Naive thymus-derived CD4-positive, alpha-beta T cell (primary cell): Measurements from ENCODE around the gene OTOF. TPM values are rescaled to one million over a fixed set of nuclear protein-coding genes. Genes with fewer than 3 reads are reported as not detected.

Experiments used
- ATAC-seq: fragments of 150-1000 bp; cut with Tn5 transposase; 2 replicates; pipeline ENCODE4 v1.10.0; 2021; ENCODE audit warnings: mild to moderate bottlenecking, moderate library complexity
- CTCF ChIA-PET: fragments of 350-600 bp; sonication (Branson Sonifier 250); formaldehyde crosslinking; loops from one replicate; lab custom pipeline; 2021; ENCODE audit warnings: antibody characterized with exemption; lab: Charles Lee
- POLR2A ChIA-PET: fragments of 350-600 bp; sonication (Branson Sonifier 250); formaldehyde crosslinking; loops from one replicate; lab custom pipeline; 2021; ENCODE audit warnings: antibody characterized with exemption, inconsistent platforms; lab: Charles Lee
- DNase-seq, 9 donors: peaks; one replicate each; pipeline versions ENCODE4 v3.0.0 to v3.0.0-alpha.2; 2020 to 2022; ENCODE audit warnings: mixed read lengths in 1 of 9
- H3K27ac ChIP-seq: one replicate; pipeline ENCODE4 v1.7.0; 2013; ENCODE audit warnings: mild to moderate bottlenecking, low read depth, low read length, moderate library complexity
- H3K27me3 ChIP-seq, 2 donors: one replicate each; pipeline ENCODE4 v1.7.0; 2013; ENCODE audit warnings: low read length in 2 of 2, mild to moderate bottlenecking in 2 of 2, moderate library complexity in 2 of 2; ENCODE audit not compliant: control insufficient read depth in 2 of 2, insufficient read depth in 2 of 2
- H3K36me3 ChIP-seq, 3 experiments: 1 replicate in 2 of 3; 2 replicates in 1 of 3; pipeline ENCODE4 v1.7.0; 2013; ENCODE audit warnings: low read length in 3 of 3, mild to moderate bottlenecking in 3 of 3, moderate library complexity in 1 of 3; ENCODE audit not compliant: insufficient read depth in 3 of 3, control insufficient read depth in 2 of 3
- H3K4me1 ChIP-seq, 2 donors: one replicate each; pipeline ENCODE4 v1.7.0; 2013; ENCODE audit warnings: low read length in 2 of 2, mild to moderate bottlenecking in 2 of 2, moderate library complexity in 1 of 2; ENCODE audit not compliant: control insufficient read depth in 2 of 2, insufficient read depth in 2 of 2
- H3K4me3 ChIP-seq: 2 replicates; pipeline ENCODE4 v1.7.0; 2013; ENCODE audit warnings: mild to moderate bottlenecking, low read length
- H3K9me3 ChIP-seq, 3 experiments: 1 replicate in 2 of 3; 2 replicates in 1 of 3; pipeline ENCODE4 v1.7.0; 2013; ENCODE audit warnings: low read length in 3 of 3; ENCODE audit not compliant: control insufficient read depth in 2 of 3
- H3K27ac Mint-ChIP-seq, 9 donors: one replicate each; pipeline ENCODE4 v1.8.0; 2020 to 2022; ENCODE audit warnings: mixed read lengths in 9 of 9, mild to moderate bottlenecking in 8 of 9, moderate library complexity in 5 of 9, inconsistent platforms in 2 of 9
- H3K27me3 Mint-ChIP-seq, 5 donors: one replicate each; pipeline ENCODE4 v1.8.0; 2021 to 2022; ENCODE audit warnings: mixed read lengths in 5 of 5, mild to moderate bottlenecking in 1 of 5
- H3K36me3 Mint-ChIP-seq, 5 donors: one replicate each; pipeline ENCODE4 v1.8.0; 2020 to 2022; ENCODE audit warnings: mixed read lengths in 5 of 5, mild to moderate bottlenecking in 3 of 5, inconsistent platforms in 1 of 5
- H3K4me1 Mint-ChIP-seq, 7 donors: one replicate each; pipeline ENCODE4 v1.8.0; 2020 to 2022; ENCODE audit warnings: mixed read lengths in 7 of 7, mild to moderate bottlenecking in 3 of 7, inconsistent platforms in 1 of 7
- H3K4me3 Mint-ChIP-seq, 10 donors: one replicate each; pipeline ENCODE4 v1.8.0; 2020 to 2022; ENCODE audit warnings: mild to moderate bottlenecking in 10 of 10, mixed read lengths in 10 of 10, moderate library complexity in 6 of 10, inconsistent platforms in 2 of 10
- H3K9me3 Mint-ChIP-seq, 11 donors: one replicate each; pipeline ENCODE4 v1.8.0; 2020 to 2022; ENCODE audit warnings: mixed read lengths in 11 of 11, mild to moderate bottlenecking in 4 of 11, inconsistent platforms in 1 of 11, moderate library complexity in 1 of 11
- intact Hi-C, 2 donors: fragments of 100-400 bp; cut with micrococcal nuclease; formaldehyde crosslinking; loops; one replicate each; pipeline ENCODE4 v1.15.1; 2023
- polyA plus RNA-seq, 2 donors: library from polyadenylated mRNA; unstranded; fragments of 300-500 nt; fragmentation: Illumina TruSeq; gene quantifications; one replicate each; pipeline ENCODE4 v1.2.3, GENCODE V29; 2021
- total RNA-seq, 6 experiments: library from RNA in 5 of 6; stranded (reverse) in 5 of 6; gene quantifications; 1 replicate in 5 of 6; 2 replicates in 1 of 6; pipeline ENCODE4 v1.2.3 and lab custom pipeline; 2021 to 2026

Gene OTOF
- total and polyA plus RNA-seq, 7 experiments from 2014 or later, result 0.16 to 14.8 (median 0.49) TPM; not detected in 2

- Mint-ChIP-seq H3K9me3 (no peaks in the 10 kb centered on the region), H3K27me3 (no peaks in the 10 kb centered on the region), H3K4me1 (peaks cover 0 to 2% (median 0%) of the 10 kb centered on the region in 7 donors), H3K27ac (no peak overlapping the region), H3K36me3 (peaks cover 0 to 2% (median 0%) of the 10 kb centered on the region in 5 donors), H3K4me3 (no peak overlapping the region)
- Histone ChIP-seq H3K4me1 (no peaks in the 10 kb centered on the region), H3K36me3 (no peaks in the 10 kb centered on the region), H3K27me3 (no peaks in the 10 kb centered on the region), H3K27ac (no peak overlapping the region), H3K9me3 (no peaks in the 10 kb centered on the region), H3K4me3 (no peak overlapping the region)
- intact Hi-C loops, result no loop called here
- no peak for DNase-seq
- no peak for ATAC-seq
- CTCF ChIA-PET, result no interaction called here
- POLR2A ChIA-PET, result no interaction called here
Measured at GRCh38 chr2:26459991-26460612, 17.8 kb downstream of the OTOF start.

DNA sequence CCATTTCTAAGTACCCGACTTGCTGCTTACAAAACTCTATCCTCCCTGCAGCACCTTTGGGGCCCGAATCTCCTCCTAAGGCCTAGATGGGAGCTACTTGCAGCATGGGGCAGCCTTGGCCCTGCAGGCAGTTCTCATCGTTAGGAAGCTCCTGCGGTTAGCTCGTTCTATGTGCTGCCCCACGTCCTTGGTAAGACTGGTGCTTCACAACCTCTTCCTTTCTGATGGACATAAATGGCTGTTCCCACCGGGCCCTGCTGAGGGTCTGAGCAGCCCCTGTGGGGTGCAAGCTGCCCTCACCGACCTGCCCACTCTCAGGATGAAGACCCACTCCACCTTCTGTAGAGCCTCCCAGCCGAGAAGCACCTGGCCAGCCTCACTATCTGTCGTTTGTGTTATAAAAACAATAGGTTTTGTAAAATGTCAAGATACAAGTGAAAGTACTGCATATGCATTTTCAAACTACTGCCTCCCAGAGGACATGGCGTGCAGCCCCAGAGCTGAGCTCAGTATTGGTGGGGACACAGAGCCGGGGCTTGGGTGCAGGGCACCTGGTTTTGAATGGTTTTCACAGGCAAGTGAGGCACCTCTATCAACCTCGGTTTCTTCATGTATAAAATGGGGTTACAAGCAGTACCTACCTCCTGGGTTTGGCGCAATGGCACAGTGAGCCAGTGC lies 19.4 kb downstream of the OTOF start:
- no peaks in the 10 kb centered on the region for H3K36me3 Mint-ChIP-seq
- H3K4me1 ChIP-seq, result no peaks in the 10 kb centered on the region
- CTCF ChIA-PET, result no interaction called here
- H3K9me3 ChIP-seq, result no peaks in the 10 kb centered on the region
- intact Hi-C loops, result no loop called here
- H3K4me3 ChIP-seq, result no peak overlapping the region
- POLR2A ChIA-PET, result no interaction called here
- no peaks in the 10 kb centered on the region for H3K9me3 Mint-ChIP-seq
- no peaks in the 10 kb centered on the region for H3K27me3 Mint-ChIP-seq
- no peak overlapping the region for H3K27ac ChIP-seq
- DNase-seq (no peak), ATAC-seq (no peak)
- no peak overlapping the region for H3K4me3 Mint-ChIP-seq
- no peaks in the 10 kb centered on the region for H3K27me3 ChIP-seq
- no peaks in the 10 kb centered on the region for H3K36me3 ChIP-seq
- H3K4me1 Mint-ChIP-seq, result peaks cover 0 to 2% (median 0%) of the 10 kb centered on the region in 7 donors
- H3K27ac Mint-ChIP-seq, result no peak overlapping the region

DNA sequence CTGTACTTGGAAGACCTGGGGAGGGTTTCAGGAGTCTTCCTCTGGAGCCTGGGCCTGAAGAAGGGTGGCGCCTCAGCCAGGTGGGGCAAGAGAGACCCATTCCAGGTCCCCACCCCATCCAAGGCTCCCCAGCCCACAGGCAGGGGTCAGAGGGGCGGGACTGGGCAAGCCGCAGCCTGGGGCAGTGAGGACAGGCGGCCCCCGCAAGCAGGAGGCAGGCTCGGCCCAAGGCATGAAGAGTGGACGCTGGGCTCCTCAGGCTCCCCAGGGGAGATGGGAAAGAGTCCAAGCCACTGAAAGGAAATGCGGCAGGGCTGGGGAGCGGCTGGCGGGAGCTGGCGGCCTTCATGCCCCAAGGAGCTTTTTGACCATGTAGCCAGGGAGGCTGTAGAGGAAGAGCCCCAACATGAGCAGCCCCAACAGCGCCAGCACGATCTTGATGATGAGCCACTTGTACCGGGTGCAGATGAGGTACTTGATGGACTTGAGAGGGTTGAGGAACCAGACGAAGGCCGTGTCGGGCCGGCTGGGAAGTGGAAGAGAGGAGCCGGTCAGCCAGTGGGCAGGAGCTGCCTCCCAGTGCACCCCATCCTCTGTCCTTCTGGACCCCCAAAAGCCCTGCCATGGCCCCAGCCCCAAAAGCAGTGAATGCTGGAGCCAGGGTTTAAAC lies 20.1 kb downstream of the OTOF start:
- H3K4me3 ChIP-seq, result no peak overlapping the region
- H3K27ac Mint-ChIP-seq, result no peak overlapping the region
- ATAC-seq (no peak), DNase-seq (peak in 1 of 9 donors; percentile 16)
- H3K36me3 ChIP-seq, result no peaks in the 10 kb centered on the region
- intact Hi-C loops, result no loop called here
- H3K4me1 Mint-ChIP-seq, result peaks cover 0 to 2% (median 0%) of the 10 kb centered on the region in 7 donors
- H3K27me3 ChIP-seq, result no peaks in the 10 kb centered on the region
- H3K4me3 Mint-ChIP-seq, result no peak overlapping the region
- POLR2A ChIA-PET, result no interaction called here
- CTCF ChIA-PET, result no interaction called here
- H3K36me3 Mint-ChIP-seq, result no peaks in the 10 kb centered on the region
- no peaks in the 10 kb centered on the region for H3K9me3 Mint-ChIP-seq
- no peaks in the 10 kb centered on the region for H3K4me1 ChIP-seq
- H3K9me3 ChIP-seq, result no peaks in the 10 kb centered on the region
- H3K27me3 Mint-ChIP-seq, result no peaks in the 10 kb centered on the region
- no peak overlapping the region for H3K27ac ChIP-seq

DNA sequence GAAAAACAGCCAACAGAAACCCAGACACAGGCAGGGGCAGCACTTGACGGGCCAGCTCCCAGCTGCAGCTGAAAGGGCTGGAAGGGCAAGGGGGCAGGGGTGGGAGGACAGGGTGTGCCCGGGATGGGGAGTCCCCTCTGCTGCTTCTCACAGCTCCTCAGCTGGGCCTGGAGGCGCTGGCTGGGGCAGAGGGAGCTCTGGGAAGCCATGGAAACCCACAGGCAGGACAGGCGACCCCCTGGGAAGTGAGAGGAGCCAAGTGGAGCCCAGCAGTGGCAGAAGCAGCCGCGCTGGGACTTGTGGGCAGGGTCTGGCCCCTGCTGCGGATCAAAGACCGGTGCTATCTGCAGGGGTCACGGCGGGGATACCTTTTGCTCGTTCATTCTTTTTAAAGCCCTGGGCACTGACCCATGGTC lies 20.7 kb downstream of the OTOF start:
- ChIA-PET POLR2A (no interaction called here), CTCF (no interaction called here)
- DNase-seq (no peak), ATAC-seq (no peak)
- Histone ChIP-seq H3K9me3 (no peaks in the 10 kb centered on the region), H3K27me3 (no peaks in the 10 kb centered on the region), H3K36me3 (no peaks in the 10 kb centered on the region), H3K27ac (no peak overlapping the region), H3K4me1 (no peaks in the 10 kb centered on the region), H3K4me3 (no peak overlapping the region)
- Mint-ChIP-seq H3K9me3 (no peaks in the 10 kb centered on the region), H3K4me1 (peaks cover 0 to 2% (median 0%) of the 10 kb centered on the region in 7 donors), H3K27me3 (peaks cover 0 to 4% (median 0%) of the 10 kb centered on the region in 5 donors), H3K4me3 (no peak overlapping the region), H3K36me3 (no peaks in the 10 kb centered on the region), H3K27ac (no peak overlapping the region)
- intact Hi-C loops, result no loop called here

DNA sequence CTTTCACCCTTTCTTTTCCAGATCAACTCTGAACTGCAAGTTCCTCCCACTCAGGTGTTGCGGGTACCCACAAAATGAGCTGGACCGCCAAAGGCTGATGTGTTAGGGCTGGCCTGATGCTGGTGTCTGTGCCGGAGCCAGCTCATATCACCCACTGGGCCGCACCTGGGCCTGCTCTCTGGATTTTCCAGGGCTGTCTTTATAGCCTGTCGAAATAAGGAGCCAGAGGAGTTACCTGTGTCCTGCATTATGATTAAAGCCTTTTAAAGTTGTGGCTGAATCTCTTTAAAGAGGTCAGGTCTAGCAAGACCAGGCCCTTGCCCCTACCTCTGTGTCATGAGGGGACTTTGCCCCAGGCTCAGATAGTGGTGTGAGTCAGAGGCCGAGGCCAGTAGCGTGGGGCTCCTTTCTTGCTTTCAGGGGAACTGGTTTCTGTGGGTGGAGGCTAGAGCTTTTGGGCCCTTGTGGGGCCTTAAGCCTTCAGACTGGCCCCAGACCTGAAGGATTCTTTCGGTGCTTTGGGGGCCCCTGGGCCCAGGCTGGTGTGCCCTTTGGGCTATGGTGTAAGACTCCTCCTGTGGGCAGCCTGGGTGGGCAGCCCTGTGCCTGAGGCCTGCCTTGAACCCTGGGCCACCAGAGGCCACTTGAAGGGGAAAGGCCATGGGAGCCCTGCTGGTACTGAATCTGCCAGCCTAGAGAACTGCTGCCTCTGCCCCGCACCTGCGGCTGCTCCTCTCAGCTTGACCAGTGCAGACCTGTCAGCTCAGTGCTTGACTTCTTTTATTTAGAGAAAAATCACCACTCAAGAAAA lies 21.3 kb downstream of the OTOF start:
- Histone ChIP-seq H3K36me3 (no peaks in the 10 kb centered on the region), H3K27me3 (no peaks in the 10 kb centered on the region), H3K4me1 (no peaks in the 10 kb centered on the region), H3K9me3 (no peaks in the 10 kb centered on the region), H3K27ac (no peak overlapping the region), H3K4me3 (no peak overlapping the region)
- peaks cover 0 to 6% (median 0%) of the 10 kb centered on the region in 5 donors for H3K27me3 Mint-ChIP-seq
- peak; percentile 58 for ATAC-seq
- no peak overlapping the region for H3K27ac Mint-ChIP-seq
- H3K36me3 Mint-ChIP-seq, result no peaks in the 10 kb centered on the region
- DNase-seq, result no peak
- POLR2A ChIA-PET, result no interaction called here
- intact Hi-C loops, result no loop called here
- peaks cover 0 to 2% (median 0%) of the 10 kb centered on the region in 7 donors for H3K4me1 Mint-ChIP-seq
- no peak overlapping the region for H3K4me3 Mint-ChIP-seq
- CTCF ChIA-PET, result no interaction called here
- no peaks in the 10 kb centered on the region for H3K9me3 Mint-ChIP-seq

DNA sequence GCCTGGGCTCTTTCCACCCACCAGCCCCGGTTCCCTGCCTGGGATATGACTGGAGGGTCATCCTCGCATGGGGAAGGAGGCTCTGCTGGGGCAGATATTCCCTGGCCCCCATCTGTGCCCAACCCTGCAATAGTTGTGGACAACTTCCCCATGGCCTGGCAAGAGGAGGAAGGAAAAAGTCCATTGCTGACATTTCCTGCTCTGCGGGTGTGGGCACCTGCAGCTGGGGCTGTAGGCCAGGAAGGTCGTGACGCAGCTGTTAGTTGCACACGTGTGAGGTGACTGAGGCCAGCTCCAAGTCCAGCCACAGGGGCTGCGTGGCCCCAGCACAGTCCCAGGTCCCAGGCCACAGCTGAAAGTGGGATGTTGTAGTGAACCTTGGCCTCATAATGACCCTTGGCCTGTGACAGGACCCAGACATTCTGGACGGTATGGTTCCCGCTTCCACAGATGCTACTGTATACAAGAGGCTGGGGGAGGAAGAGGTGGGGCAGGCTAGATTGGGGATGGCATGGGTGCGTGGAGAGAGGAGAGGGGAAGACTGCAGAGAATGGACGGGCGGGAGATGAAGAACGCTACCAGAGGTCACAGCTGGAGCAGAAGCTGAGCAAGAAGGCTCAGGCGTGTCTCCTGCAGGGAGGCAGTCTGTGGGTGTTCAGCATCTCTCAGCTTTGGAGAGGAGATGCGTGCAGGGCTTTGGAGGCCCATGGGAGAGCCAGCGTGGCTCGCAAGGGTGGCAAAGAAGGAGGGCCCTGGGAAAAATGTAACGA lies 22.1 kb downstream of the OTOF start:
- ChIA-PET POLR2A (no interaction called here), CTCF (no interaction called here)
- Mint-ChIP-seq H3K9me3 (no peaks in the 10 kb centered on the region), H3K4me3 (no peak overlapping the region), H3K36me3 (no peaks in the 10 kb centered on the region), H3K27ac (no peak overlapping the region), H3K4me1 (peaks cover 0 to 2% (median 0%) of the 10 kb centered on the region in 7 donors), H3K27me3 (peaks cover 0 to 9% (median 0%) of the 10 kb centered on the region in 5 donors)
- Histone ChIP-seq H3K27me3 (no peaks in the 10 kb centered on the region), H3K27ac (no peak overlapping the region), H3K4me1 (no peaks in the 10 kb centered on the region), H3K4me3 (no peak overlapping the region), H3K9me3 (no peaks in the 10 kb centered on the region), H3K36me3 (no peaks in the 10 kb centered on the region)
- ATAC-seq (peak; percentile 39), DNase-seq (no peak)
- intact Hi-C loops, result no loop called here
